ENCODE data around the gene CHST14. TPM values are rescaled to one million over a fixed set of nuclear protein-coding genes. Genes with fewer than 3 reads are reported as not detected.

Gene CHST14
- total RNA-seq, 1 experiment from 2014 or later: 11.5 TPM

- H3K4me1 Mint-ChIP-seq (ENCODE audit: low read depth, unreplicated experiment): no peaks in the 10 kb centered on the region
- no TSS peak for BruUV-seq (replicated peaks)
- H3K27me3 Mint-ChIP-seq (ENCODE audit: unreplicated experiment): no peaks in the 10 kb centered on the region
- no peak overlapping the region for H3K27ac Mint-ChIP-seq (ENCODE audit: unreplicated experiment)
- no peaks in the 10 kb centered on the region for H3K9me3 Mint-ChIP-seq (ENCODE audit: low read depth, unreplicated experiment)
- no peak for TF ChIP-seq CTCF (IDR thresholded peaks at IDR 0.05; ENCODE audit: unreplicated experiment)
- H3K4me3 Mint-ChIP-seq (ENCODE audit: low read depth, unreplicated experiment): no peak overlapping the region
- no peak for DNase-seq
- CTCF ChIA-PET: no interaction called here
- peaks cover 5% of the 10 kb centered on the region for H3K36me3 Mint-ChIP-seq (ENCODE audit: insufficient read depth, unreplicated experiment)
- intact Hi-C loops (cut with micrococcal nuclease; ENCODE audit: unreplicated experiment): no loop called here
Measured at GRCh38 chr15:40459391-40460015, 11.3 kb upstream of the CHST14 start.

- Mint-ChIP-seq H3K27me3 (ENCODE audit: unreplicated experiment) (no peaks in the 10 kb centered on the region), H3K4me1 (ENCODE audit: low read depth, unreplicated experiment) (no peaks in the 10 kb centered on the region), H3K36me3 (ENCODE audit: insufficient read depth, unreplicated experiment) (peaks cover 5% of the 10 kb centered on the region), H3K4me3 (ENCODE audit: low read depth, unreplicated experiment) (no peak overlapping the region), H3K9me3 (ENCODE audit: low read depth, unreplicated experiment) (no peaks in the 10 kb centered on the region), H3K27ac (ENCODE audit: unreplicated experiment) (no peak overlapping the region)
- intact Hi-C loops (cut with micrococcal nuclease; ENCODE audit: unreplicated experiment): no loop called here
- no peak for TF ChIP-seq CTCF (IDR thresholded peaks at IDR 0.05; ENCODE audit: unreplicated experiment)
- CTCF ChIA-PET: no interaction called here
- BruUV-seq (replicated peaks): no TSS peak
- no peak for DNase-seq
Measured at GRCh38 chr15:40460404-40460803, 10.4 kb upstream of the CHST14 start.

- no TSS peak for BruUV-seq (replicated peaks)
- no peak for DNase-seq
- no peak for TF ChIP-seq CTCF (IDR thresholded peaks at IDR 0.05; ENCODE audit: unreplicated experiment)
- Mint-ChIP-seq H3K4me1 (ENCODE audit: low read depth, unreplicated experiment) (no peaks in the 10 kb centered on the region), H3K36me3 (ENCODE audit: insufficient read depth, unreplicated experiment) (peaks cover 5% of the 10 kb centered on the region), H3K27ac (ENCODE audit: unreplicated experiment) (no peak overlapping the region), H3K4me3 (ENCODE audit: low read depth, unreplicated experiment) (no peak overlapping the region), H3K27me3 (ENCODE audit: unreplicated experiment) (no peaks in the 10 kb centered on the region), H3K9me3 (ENCODE audit: low read depth, unreplicated experiment) (no peaks in the 10 kb centered on the region)
- intact Hi-C loops (cut with micrococcal nuclease; ENCODE audit: unreplicated experiment): no loop called here
- CTCF ChIA-PET: no interaction called here
Measured at GRCh38 chr15:40461958-40462357, 8.8 kb upstream of the CHST14 start.

- CTCF ChIA-PET: no interaction called here
Measured at GRCh38 chr15:40463279-40463678, 7.5 kb upstream of the CHST14 start.

More at GRCh38 chr15:40463279-40463678, 7.5 kb upstream of the CHST14 start:
- H3K4me1 Mint-ChIP-seq (ENCODE audit: low read depth, unreplicated experiment): no peaks in the 10 kb centered on the region
- peaks cover 5% of the 10 kb centered on the region for H3K36me3 Mint-ChIP-seq (ENCODE audit: insufficient read depth, unreplicated experiment)
- DNase-seq: no peak
- H3K27me3 Mint-ChIP-seq (ENCODE audit: unreplicated experiment): no peaks in the 10 kb centered on the region
- no peak overlapping the region for H3K27ac Mint-ChIP-seq (ENCODE audit: unreplicated experiment)
- no peak overlapping the region for H3K4me3 Mint-ChIP-seq (ENCODE audit: low read depth, unreplicated experiment)
- no TSS peak for BruUV-seq (replicated peaks)
- intact Hi-C loops (cut with micrococcal nuclease; ENCODE audit: unreplicated experiment): no loop called here
- no peaks in the 10 kb centered on the region for H3K9me3 Mint-ChIP-seq (ENCODE audit: low read depth, unreplicated experiment)
- TF ChIP-seq CTCF (IDR thresholded peaks at IDR 0.05; ENCODE audit: unreplicated experiment): no peak
